ENCODE results near the gene TMEM81. TPM values are rescaled to one million over a fixed set of nuclear protein-coding genes. Genes with fewer than 3 reads are reported as not detected.

The TMEM81 gene
- total RNA-seq, 2 experiments from 2014 or later, result 3.7 to 3.9 TPM

- H3K4me3 Mint-ChIP-seq, result no peak overlapping the region
- H3K36me3 Mint-ChIP-seq (ENCODE audit: low read depth), result no peaks in the 10 kb centered on the region
- H3K27me3 Mint-ChIP-seq (ENCODE audit: low read depth), result no peaks in the 10 kb centered on the region
- no peaks in the 10 kb centered on the region for H3K9me3 Mint-ChIP-seq
- H3K27ac Mint-ChIP-seq, result no peak overlapping the region
- CTCF ChIA-PET, result interaction anchor here (1.4 kb wide), 1 partner anchor 79 kb away, joined by 4 read pairs; no protein-coding TSS in a partner anchor
- no peaks in the 10 kb centered on the region for H3K4me1 Mint-ChIP-seq (ENCODE audit: low read depth)
- intact Hi-C loops (cut with micrococcal nuclease), result no loop called here
- DNase-seq, result no peak
These were observed 28.1 kb downstream of the TMEM81 start for GRCh38 chr1:205056188-205056611.

- CTCF ChIA-PET, result interaction anchor here (1.1 kb wide), 1 partner anchor 65 kb away, joined by 3 read pairs; no protein-coding TSS in a partner anchor
- no peak overlapping the region for H3K27ac Mint-ChIP-seq
- H3K36me3 Mint-ChIP-seq (ENCODE audit: low read depth), result no peaks in the 10 kb centered on the region
- no peak overlapping the region for H3K4me3 Mint-ChIP-seq
- H3K27me3 Mint-ChIP-seq (ENCODE audit: low read depth), result no peaks in the 10 kb centered on the region
- intact Hi-C loops (cut with micrococcal nuclease), result no loop called here
- no peak for DNase-seq
- no peaks in the 10 kb centered on the region for H3K9me3 Mint-ChIP-seq
- no peaks in the 10 kb centered on the region for H3K4me1 Mint-ChIP-seq (ENCODE audit: low read depth)
These were observed 30.2 kb downstream of the TMEM81 start for GRCh38 chr1:205054013-205054412.

GRCh38 chr1:205053296-205053695, 31.0 kb downstream of the TMEM81 start:
- Mint-ChIP-seq H3K9me3 (no peaks in the 10 kb centered on the region), H3K27ac (no peak overlapping the region), H3K4me3 (no peak overlapping the region), H3K4me1 (ENCODE audit: low read depth) (no peaks in the 10 kb centered on the region), H3K27me3 (ENCODE audit: low read depth) (no peaks in the 10 kb centered on the region), H3K36me3 (ENCODE audit: low read depth) (no peaks in the 10 kb centered on the region)
- intact Hi-C loops (cut with micrococcal nuclease), result no loop called here
- DNase-seq, result no peak
- CTCF ChIA-PET, result interaction anchor here (1.1 to 1.5 kb wide), 2 partner anchors 88 to 246 kb away, joined by 3 to 4 read pairs; no protein-coding TSS in a partner anchor

GRCh38 chr1:205052690-205053089, 31.6 kb downstream of the TMEM81 start:
- intact Hi-C loops (cut with micrococcal nuclease), result no loop called here
- H3K27me3 Mint-ChIP-seq (ENCODE audit: low read depth), result no peaks in the 10 kb centered on the region
- H3K4me3 Mint-ChIP-seq, result no peak overlapping the region
- DNase-seq, result no peak
- no peaks in the 10 kb centered on the region for H3K36me3 Mint-ChIP-seq (ENCODE audit: low read depth)
- CTCF ChIA-PET, result interaction anchor here (0.9 to 1.5 kb wide), 3 partner anchors 88 to 300 kb away, joined by 3 to 4 read pairs (median 3); no protein-coding TSS in a partner anchor
- H3K4me1 Mint-ChIP-seq (ENCODE audit: low read depth), result no peaks in the 10 kb centered on the region
- H3K27ac Mint-ChIP-seq, result no peak overlapping the region
- H3K9me3 Mint-ChIP-seq, result no peaks in the 10 kb centered on the region

- no peaks in the 10 kb centered on the region for H3K36me3 Mint-ChIP-seq (ENCODE audit: low read depth)
- peaks cover 18% of the 10 kb centered on the region for H3K27me3 Mint-ChIP-seq (ENCODE audit: low read depth)
- H3K27ac Mint-ChIP-seq, result no peak overlapping the region
- DNase-seq, result no peak
- intact Hi-C loops (cut with micrococcal nuclease), result no loop called here
- no peaks in the 10 kb centered on the region for H3K4me1 Mint-ChIP-seq (ENCODE audit: low read depth)
- no peak overlapping the region for H3K4me3 Mint-ChIP-seq
- no peaks in the 10 kb centered on the region for H3K9me3 Mint-ChIP-seq
- CTCF ChIA-PET, result interaction anchor here (0.7 kb wide), 1 partner anchor 12 kb away, joined by 3 read pairs; no protein-coding TSS in a partner anchor
These were observed 34.8 kb downstream of the TMEM81 start for GRCh38 chr1:205049479-205049878.

GRCh38 chr1:205048382-205048781, 35.9 kb downstream of the TMEM81 start:
- Mint-ChIP-seq H3K4me1 (ENCODE audit: low read depth) (no peaks in the 10 kb centered on the region), H3K27me3 (ENCODE audit: low read depth) (peaks cover 27% of the 10 kb centered on the region), H3K27ac (no peak overlapping the region), H3K4me3 (no peak overlapping the region), H3K36me3 (ENCODE audit: low read depth) (no peaks in the 10 kb centered on the region), H3K9me3 (no peaks in the 10 kb centered on the region)
- intact Hi-C loops (cut with micrococcal nuclease), result no loop called here
- CTCF ChIA-PET, result interaction anchor here (0.6 to 1.3 kb wide), 3 partner anchors 13 to 311 kb away, joined by 3 to 5 read pairs (median 3); no protein-coding TSS in a partner anchor
- no peak for DNase-seq

- CTCF ChIA-PET, result interaction anchor here (0.6 to 1.3 kb wide), 2 partner anchors 14 to 311 kb away, joined by 3 to 5 read pairs; no protein-coding TSS in a partner anchor
- no peaks in the 10 kb centered on the region for H3K4me1 Mint-ChIP-seq (ENCODE audit: low read depth)
- peaks cover 28% of the 10 kb centered on the region for H3K27me3 Mint-ChIP-seq (ENCODE audit: low read depth)
- no peaks in the 10 kb centered on the region for H3K9me3 Mint-ChIP-seq
- H3K4me3 Mint-ChIP-seq, result no peak overlapping the region
- no peak overlapping the region for H3K27ac Mint-ChIP-seq
- H3K36me3 Mint-ChIP-seq (ENCODE audit: low read depth), result no peaks in the 10 kb centered on the region
- no peak for DNase-seq
- intact Hi-C loops (cut with micrococcal nuclease), result no loop called here
These were observed 36.5 kb downstream of the TMEM81 start for GRCh38 chr1:205047764-205048231.

GRCh38 chr1:205046870-205047269, 37.4 kb downstream of the TMEM81 start:
- Mint-ChIP-seq H3K4me1 (ENCODE audit: low read depth) (no peaks in the 10 kb centered on the region), H3K27ac (no peak overlapping the region), H3K36me3 (ENCODE audit: low read depth) (no peaks in the 10 kb centered on the region), H3K9me3 (no peaks in the 10 kb centered on the region), H3K4me3 (no peak overlapping the region), H3K27me3 (ENCODE audit: low read depth) (peaks cover 37% of the 10 kb centered on the region)
- intact Hi-C loops (cut with micrococcal nuclease), result no loop called here
- CTCF ChIA-PET, result interaction anchor here (0.8 kb wide), 1 partner anchor 76 kb away, joined by 3 read pairs; no protein-coding TSS in a partner anchor
- DNase-seq, result no peak

- no peaks in the 10 kb centered on the region for H3K9me3 Mint-ChIP-seq
- DNase-seq, result no peak
- CTCF ChIA-PET, result no interaction called here
- H3K27ac Mint-ChIP-seq, result no peak overlapping the region
- peaks cover 54% of the 10 kb centered on the region for H3K27me3 Mint-ChIP-seq (ENCODE audit: low read depth)
- H3K36me3 Mint-ChIP-seq (ENCODE audit: low read depth), result no peaks in the 10 kb centered on the region
- no peak overlapping the region for H3K4me3 Mint-ChIP-seq
- H3K4me1 Mint-ChIP-seq (ENCODE audit: low read depth), result no peaks in the 10 kb centered on the region
- intact Hi-C loops (cut with micrococcal nuclease), result no loop called here
These were observed 39.1 kb downstream of the TMEM81 start for GRCh38 chr1:205045146-205045545.

GRCh38 chr1:205044741-205045140, 39.5 kb downstream of the TMEM81 start:
- intact Hi-C loops (cut with micrococcal nuclease), result no loop called here
- Mint-ChIP-seq H3K4me1 (ENCODE audit: low read depth) (no peaks in the 10 kb centered on the region), H3K36me3 (ENCODE audit: low read depth) (no peaks in the 10 kb centered on the region), H3K9me3 (no peaks in the 10 kb centered on the region), H3K4me3 (no peak overlapping the region), H3K27ac (no peak overlapping the region), H3K27me3 (ENCODE audit: low read depth) (peaks cover 58% of the 10 kb centered on the region)
- CTCF ChIA-PET, result no interaction called here
- no peak for DNase-seq

GRCh38 chr1:205043866-205044265, 40.4 kb downstream of the TMEM81 start:
- Mint-ChIP-seq H3K4me3 (no peak overlapping the region), H3K9me3 (no peaks in the 10 kb centered on the region), H3K4me1 (ENCODE audit: low read depth) (no peaks in the 10 kb centered on the region), H3K27me3 (ENCODE audit: low read depth) (peaks cover 58% of the 10 kb centered on the region), H3K27ac (no peak overlapping the region), H3K36me3 (ENCODE audit: low read depth) (no peaks in the 10 kb centered on the region)
- CTCF ChIA-PET, result no interaction called here
- intact Hi-C loops (cut with micrococcal nuclease), result no loop called here
- DNase-seq, result no peak

- peaks cover 58% of the 10 kb centered on the region for H3K27me3 Mint-ChIP-seq (ENCODE audit: low read depth)
- CTCF ChIA-PET, result no interaction called here
These were observed 41.1 kb downstream of the TMEM81 start, which contains the start of gene CNTN2 for GRCh38 chr1:205042911-205043806. TSS of gene CNTN2 (plus strand) at chr1:205043212. CDS start at chr1:205053186, 9,974 bp downstream.

More at GRCh38 chr1:205042911-205043806, 41.1 kb downstream of the TMEM81 start, which contains the start of gene CNTN2:
- intact Hi-C loops (cut with micrococcal nuclease), result no loop called here
- no peaks in the 10 kb centered on the region for H3K36me3 Mint-ChIP-seq (ENCODE audit: low read depth)
- H3K27ac Mint-ChIP-seq, result no peak within 1 kb of the TSS
- H3K9me3 Mint-ChIP-seq, result no peaks in the 10 kb centered on the region
- no peaks in the 10 kb centered on the region for H3K4me1 Mint-ChIP-seq (ENCODE audit: low read depth)
- H3K4me3 Mint-ChIP-seq, result no peak within 1 kb of the TSS
- no peak for DNase-seq
